Adrenal gland (tissue), 12 donors: ENCODE results near the gene VSTM2L. TPM values are rescaled to one million over a fixed set of nuclear protein-coding genes. Genes with fewer than 3 reads are reported as not detected.

Experiments used
- DNase-seq, 7 donors: peaks; one replicate each; pipeline ENCODE4 v3.0.0-alpha.2; 2019 to 2020
- H3K27ac ChIP-seq, 5 donors: fragments of 200-600 bp; sonication (generic) in 4 of 5; 1 replicate in 3 of 5; 2 replicates in 2 of 5; pipeline versions ENCODE4 v1.5.1 to v1.8.0; 2016 to 2020; ENCODE audit warnings: mild to moderate bottlenecking in 1 of 5
- H3K27me3 ChIP-seq: fragments of 200-600 bp; 2 replicates; pipeline ENCODE4 v1.8.0; 2021
- H3K36me3 ChIP-seq, 2 donors: fragments of 200-600 bp; replicated peaks in 1 of 2; 1 replicate in 1 of 2; 2 replicates in 1 of 2; pipeline versions ENCODE4 v1.5.1 to v1.8.0; 2018 to 2022
- H3K4me1 ChIP-seq, 2 donors: fragments of 200-600 bp; replicated peaks in 1 of 2; 1 replicate in 1 of 2; 2 replicates in 1 of 2; pipeline versions ENCODE4 v1.5.1 to v1.8.0; 2018 to 2021
- H3K4me3 ChIP-seq, 4 donors: fragments of 200-600 bp; sonication (generic) in 3 of 4; one replicate each; pipeline ENCODE4 v1.5.1; 2016 to 2018
- H3K9me3 ChIP-seq, 3 donors: fragments of 200-600 bp; sonication (generic) in 1 of 3; replicated peaks in 1 of 3; 1 replicate in 2 of 3; 2 replicates in 1 of 3; pipeline versions ENCODE4 v1.5.1 to v1.8.0; 2016 to 2021
- CTCF ChIP-seq, 6 experiments: fragments of 450-650 bp in 4 of 6; fragments of 200-600 bp in 2 of 6; sonication (generic) in 1 of 6; IDR thresholded peaks; 1 replicate in 5 of 6; 2 replicates in 1 of 6; pipeline versions ENCODE4 v1.5.1 to v1.8.0; 2016 to 2021; ENCODE audit warnings: antibody characterized with exemption in 6 of 6, mild to moderate bottlenecking in 2 of 6, moderate library complexity in 1 of 6
- POLR2A ChIP-seq, 2 donors: fragments of 450-650 bp; IDR thresholded peaks; one replicate each; pipeline ENCODE4 v1.6.1; 2017; ENCODE audit warnings: antibody characterized with exemption in 2 of 2, mild to moderate bottlenecking in 2 of 2, moderate library complexity in 1 of 2
- WGBS, 4 donors: extraction: QIAGEN DNeasy Blood & Tissue Kit in 2 of 4; methylation state at CpG; one replicate each; pipeline versions ENCODE4 v1.1.5 to v1.1.7; 2013 to 2017; 5-methylcytosine and 5-hydroxymethylcytosine counted together
- intact Hi-C, 2 donors: fragments of 100-400 bp; cut with DNase I; formaldehyde crosslinking; loops; one replicate each; pipeline versions ENCODE4 v1.14.1 to v1.15.0; 2022 to 2023
- polyA plus RNA-seq, 3 donors: library from polyadenylated mRNA; stranded (reverse); fragments of 200-250 nt in 2 of 3; fragments of 350-450 nt in 1 of 3; fragmentation: Illumina TruSeq in 1 of 3; extraction: RNeasy Lipid Tissue Mini Kit (QIAGEN cat#74804) in 1 of 3; gene quantifications; one replicate each; pipeline ENCODE4 v1.2.3, GENCODE V29; 2013 to 2014
- total RNA-seq, 9 donors: library from RNA; depleted of rRNA in 4 of 9; stranded (reverse); fragments of >200 nt in 4 of 9; fragments of 120-200 nt in 1 of 9; fragmentation: NEBNext Ultra II Directional in 1 of 9; extraction: Animal tissue kit (Norgen Biotek cat#: 25700) in 1 of 9; gene quantifications; one replicate each; pipeline versions ENCODE4 v1.1.0 to v1.2.4, GENCODE V29; 2013 to 2023
- donor health status: healthy with polysubstance abuse.
- donor health status: Bipolar disorder and iron deficiency.
- donor health status: DM: yes; HTN: yes; CAD: no.
- donor health status: DM: no; HTN: no; CAD: no.
- donor health status: DM: no; HTN: no; CAD: no.
- donor health status: DM: yes; HTN: yes; CAD: no.

The VSTM2L gene
- total and polyA plus RNA-seq, 12 donors: 0.36 to 21.8 (median 7.4) TPM

GRCh38 chr20:37927410-37928095, 24.6 kb downstream of the VSTM2L start:
- 82 to 94% (median 89%) methylated on average over 12 to 18 of the region's 18 CpGs for WGBS, 4 donors
- no peaks in the 10 kb centered on the region for H3K4me1 ChIP-seq
- H3K4me3 ChIP-seq: no peak overlapping the region
- no peaks in the 10 kb centered on the region for H3K36me3 ChIP-seq
- H3K9me3 ChIP-seq: no peaks in the 10 kb centered on the region
- no peak overlapping the region for H3K27ac ChIP-seq
- no peak for TF ChIP-seq CTCF (IDR thresholded peaks at IDR 0.05)
- TF ChIP-seq POLR2A (IDR thresholded peaks at IDR 0.05): no peak
- no peak for DNase-seq
- intact Hi-C loops: no loop called here
- no peaks in the 10 kb centered on the region for H3K27me3 ChIP-seq

GRCh38 chr20:37928996-37929682, 26.2 kb downstream of the VSTM2L start:
- Histone ChIP-seq H3K4me1 (no peaks in the 10 kb centered on the region), H3K4me3 (no peak overlapping the region), H3K27ac (no peak overlapping the region), H3K36me3 (no peaks in the 10 kb centered on the region), H3K27me3 (no peaks in the 10 kb centered on the region), H3K9me3 (no peaks in the 10 kb centered on the region)
- TF ChIP-seq POLR2A (IDR thresholded peaks at IDR 0.05): no peak
- no peak for TF ChIP-seq CTCF (IDR thresholded peaks at IDR 0.05)
- no peak for DNase-seq
- intact Hi-C loops: no loop called here
- WGBS, 4 donors: 58 to 78% (median 66%) methylated on average over 8 of the region's 8 CpGs

- H3K4me1 ChIP-seq: no peaks in the 10 kb centered on the region
- intact Hi-C loops: no loop called here
- 77 to 91% (median 87%) methylated on average over 2 to 4 of the region's 4 CpGs for WGBS, 4 donors
- no peaks in the 10 kb centered on the region for H3K9me3 ChIP-seq
- H3K27ac ChIP-seq: no peak overlapping the region
- no peaks in the 10 kb centered on the region for H3K36me3 ChIP-seq
- no peaks in the 10 kb centered on the region for H3K27me3 ChIP-seq
- no peak for TF ChIP-seq CTCF (IDR thresholded peaks at IDR 0.05)
- no peak for TF ChIP-seq POLR2A (IDR thresholded peaks at IDR 0.05)
- H3K4me3 ChIP-seq: no peak overlapping the region
- DNase-seq: no peak
Observed at GRCh38 chr20:37929683-37930014, 26.7 kb downstream of the VSTM2L start.

- intact Hi-C loops: no loop called here
- no peak for DNase-seq
- TF ChIP-seq CTCF (IDR thresholded peaks at IDR 0.05): no peak
- TF ChIP-seq POLR2A (IDR thresholded peaks at IDR 0.05): no peak
- Histone ChIP-seq H3K27me3 (no peaks in the 10 kb centered on the region), H3K27ac (no peak overlapping the region), H3K36me3 (no peaks in the 10 kb centered on the region), H3K4me3 (no peak overlapping the region), H3K4me1 (no peaks in the 10 kb centered on the region), H3K9me3 (no peaks in the 10 kb centered on the region)
- WGBS, 4 donors: 85 to 88% (median 87%) methylated on average over 10 to 27 of the region's 27 CpGs
Observed at GRCh38 chr20:37931153-37931922, 28.4 kb downstream of the VSTM2L start.
